T-helper 2 cell treated with Interferon-gamma antibody and Interleukin-4, amounts not matched to agents 100 ng/mL and 5 ng/mL, for 36 hours (primary cell): ENCODE measurements around the gene CFAP97D2. TPM values are rescaled to one million over a fixed set of nuclear protein-coding genes. Genes with fewer than 3 reads are reported as not detected.
"Not testable (repeated sequence)": the region's sequence is repeated elsewhere in the genome, so short reads cannot be mapped to it uniquely, and the experiment has no call there.

Experiments
- intact Hi-C: fragments of 100-400 bp; cut with micrococcal nuclease; formaldehyde crosslinking; loops from one replicate; pipeline ENCODE4 v1.15.1; 2023
- total RNA-seq: library from RNA; stranded (reverse); gene quantifications from 2 replicates; pipeline ENCODE4 v1.2.3, GENCODE V29; 2022

CFAP97D2 gene
- total RNA-seq, 1 donor from 2014 or later: not detected

DNA sequence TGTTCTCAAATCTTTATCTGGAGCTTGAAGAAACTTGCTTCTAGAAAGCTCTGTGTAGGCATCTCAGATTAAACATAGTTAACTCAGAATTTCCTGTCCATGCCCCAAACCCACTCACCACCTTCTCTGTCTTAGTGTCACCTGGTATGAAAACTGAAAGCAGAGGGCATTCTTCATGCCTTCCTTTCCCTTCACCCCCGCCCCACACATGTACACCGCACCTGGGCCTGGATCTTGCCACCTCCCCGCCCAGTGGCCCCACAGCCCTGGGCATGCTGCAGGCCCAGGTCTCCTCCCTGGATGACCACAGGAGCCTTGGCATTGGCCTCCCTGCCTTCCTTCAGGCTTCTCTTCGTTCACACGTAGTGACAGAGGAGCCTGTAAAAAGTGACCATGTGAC lies 15.8 kb downstream of the CFAP97D2 start:
- intact Hi-C loops: no loop called here

DNA sequence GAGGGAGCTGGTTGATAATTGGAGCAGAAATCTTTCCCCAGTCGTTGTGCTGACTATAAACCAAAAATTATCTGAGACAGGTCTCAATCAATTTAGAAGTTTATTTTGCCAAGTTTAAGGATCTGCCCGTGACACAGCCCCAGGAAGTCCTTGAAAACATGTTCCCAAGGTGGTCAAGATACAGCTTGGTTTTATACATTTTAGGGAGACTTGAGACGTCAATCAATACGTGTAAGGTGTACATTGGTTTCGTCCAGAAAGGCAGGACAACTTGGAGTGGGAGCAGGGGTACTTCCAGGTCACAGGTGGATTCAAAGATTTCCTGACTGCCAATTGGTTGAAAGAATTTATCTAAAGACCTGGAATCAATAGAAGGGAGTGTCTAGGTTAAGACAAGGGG lies 17.6 kb downstream of the CFAP97D2 start:
- intact Hi-C loops: no loop called here

DNA sequence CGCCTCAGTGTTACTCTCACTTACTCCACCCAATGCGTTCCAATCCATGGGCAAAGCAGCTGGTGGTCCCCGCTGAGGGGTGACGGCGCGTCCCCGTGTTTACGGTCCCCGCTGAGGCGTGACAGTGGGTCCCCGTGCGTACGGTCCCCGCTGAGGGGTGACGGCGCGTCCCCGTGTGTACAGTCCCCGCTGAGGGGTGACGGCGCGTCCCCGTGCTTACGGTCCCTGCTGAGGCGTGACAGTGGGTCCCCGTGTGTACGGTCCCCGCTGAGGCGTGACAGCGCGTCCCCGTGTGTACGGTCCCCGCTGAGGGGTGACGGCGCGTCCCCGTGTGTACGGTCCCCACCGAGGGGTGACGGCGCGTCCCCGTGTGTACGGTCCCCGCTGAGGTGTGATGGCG lies 19.5 kb downstream of the CFAP97D2 start:
- intact Hi-C loops: no loop called here

DNA sequence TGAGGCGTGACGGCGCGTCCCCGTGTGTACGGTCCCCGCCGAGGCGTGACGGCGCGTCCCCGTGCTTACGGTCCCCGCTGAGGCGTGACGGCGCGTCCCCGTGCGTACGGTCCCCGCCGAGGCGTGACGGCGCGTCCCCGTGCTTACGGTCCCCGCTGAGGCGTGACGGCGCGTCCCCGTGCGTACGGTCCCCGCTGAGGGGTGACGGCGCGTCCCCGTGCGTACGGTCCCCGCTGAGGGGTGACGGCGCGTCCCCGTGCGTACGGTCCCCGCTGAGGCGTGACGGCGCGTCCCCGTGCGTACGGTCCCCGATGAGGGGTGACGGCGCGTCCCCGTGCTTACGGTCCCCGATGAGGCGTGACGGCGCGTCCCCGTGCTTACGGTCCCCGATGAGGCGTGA lies 20.5 kb downstream of the CFAP97D2 start:
- intact Hi-C loops: not testable (repeated sequence)

DNA sequence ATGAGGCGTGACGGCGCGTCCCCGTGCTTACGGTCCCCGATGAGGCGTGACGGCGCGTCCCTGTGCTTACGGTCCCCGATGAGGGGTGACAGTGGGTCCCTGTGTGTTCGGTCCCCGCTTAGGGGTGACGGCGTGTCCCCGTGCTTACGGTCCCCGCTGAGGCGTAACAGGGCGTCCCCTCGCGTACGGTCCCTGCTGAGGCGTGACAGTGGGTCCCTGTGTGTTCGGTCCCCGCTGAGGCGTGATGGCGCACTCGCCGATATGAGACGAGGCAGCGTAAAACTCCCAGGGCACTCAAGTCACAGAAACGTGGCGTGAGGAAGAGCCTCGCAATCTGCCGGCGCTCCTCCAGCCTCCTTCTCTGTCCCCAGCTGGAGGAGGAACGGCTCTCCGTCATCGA lies 20.9 kb downstream of the CFAP97D2 start:
- intact Hi-C loops: no loop called here

DNA sequence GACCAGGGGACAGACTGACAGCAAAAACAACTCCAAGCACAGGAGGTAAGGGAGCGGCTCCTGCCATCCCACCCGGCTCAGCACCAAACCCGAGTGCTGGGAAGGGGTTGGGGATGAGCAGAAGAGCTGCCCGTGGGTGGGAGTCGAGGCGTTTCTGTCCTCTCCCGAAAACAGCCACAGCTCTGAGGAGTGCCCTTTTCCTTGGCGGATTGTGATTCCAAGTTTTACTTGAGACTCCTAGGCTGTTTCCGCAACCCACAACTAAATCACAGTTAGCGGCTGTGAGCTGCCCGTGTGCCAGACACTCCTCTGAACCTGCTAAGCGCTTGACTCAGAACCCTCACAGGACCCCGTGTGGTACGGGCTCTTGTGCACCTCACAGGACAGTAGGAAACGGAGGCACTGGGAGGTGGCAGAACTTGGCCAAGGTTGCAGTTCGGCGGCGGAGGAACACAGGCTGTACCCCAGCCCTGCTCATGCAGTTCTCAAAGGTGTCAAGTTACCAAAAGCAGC lies 21.4 kb downstream of the CFAP97D2 start:
- intact Hi-C loops: no loop called here

DNA sequence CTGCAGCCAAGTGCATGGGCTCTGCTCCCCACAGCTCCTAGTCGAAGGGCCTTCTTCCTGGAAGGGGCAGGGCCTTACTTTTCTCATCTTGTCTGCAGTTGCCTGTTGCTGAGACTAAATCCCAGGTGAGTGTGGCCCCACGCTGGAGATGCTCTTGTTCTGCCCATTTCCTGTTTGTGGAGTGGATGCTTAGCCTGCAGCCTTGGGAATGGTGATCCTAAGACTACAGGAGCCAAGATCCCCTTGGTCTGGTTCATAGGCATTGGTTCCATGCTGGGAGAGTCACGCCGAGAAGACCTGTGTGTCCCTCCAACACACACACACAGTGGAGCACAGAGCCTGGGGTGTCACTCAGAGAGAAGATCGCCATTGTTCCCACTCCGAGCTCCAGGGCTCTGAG lies 23.5 kb downstream of the CFAP97D2 start:
- intact Hi-C loops: no loop called here

DNA sequence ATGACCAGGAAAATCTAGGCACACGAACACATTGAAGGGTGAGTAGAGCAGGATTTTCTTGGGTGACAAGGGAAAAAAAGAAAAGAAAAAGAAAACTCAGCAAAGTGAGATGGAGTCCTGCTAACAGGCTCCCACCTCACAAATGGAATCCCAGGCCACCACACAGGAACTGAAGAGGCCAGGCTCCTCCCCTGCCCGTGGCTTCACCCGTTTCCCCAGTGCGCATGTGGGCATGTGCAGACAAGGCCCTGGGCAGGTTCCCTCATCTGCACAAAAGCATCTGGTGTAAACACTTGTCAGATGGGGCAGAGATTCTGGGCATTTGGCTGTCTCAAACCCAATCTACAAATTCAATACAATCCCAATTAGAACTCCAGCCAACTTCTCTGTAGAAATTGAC lies 24.5 kb downstream of the CFAP97D2 start:
- intact Hi-C loops: no loop called here

DNA sequence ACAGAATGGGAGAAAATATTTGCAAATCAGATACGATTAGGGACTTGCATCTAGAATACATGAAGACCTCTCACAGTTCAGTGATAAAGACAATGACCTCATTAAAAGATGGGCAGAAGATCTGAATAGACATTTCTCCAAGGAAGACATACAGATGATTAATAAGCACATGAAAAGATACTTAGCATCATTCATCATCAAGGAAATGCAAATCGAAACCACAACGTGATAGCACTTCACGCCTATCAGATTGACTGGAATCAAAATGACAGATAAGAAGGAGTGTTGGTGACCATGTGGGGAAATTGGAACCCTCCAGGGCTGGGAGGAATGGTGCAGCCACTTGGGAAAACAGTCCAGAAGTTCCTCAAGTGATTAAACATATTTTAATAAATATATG lies 25.8 kb downstream of the CFAP97D2 start:
- intact Hi-C loops: no loop called here

DNA sequence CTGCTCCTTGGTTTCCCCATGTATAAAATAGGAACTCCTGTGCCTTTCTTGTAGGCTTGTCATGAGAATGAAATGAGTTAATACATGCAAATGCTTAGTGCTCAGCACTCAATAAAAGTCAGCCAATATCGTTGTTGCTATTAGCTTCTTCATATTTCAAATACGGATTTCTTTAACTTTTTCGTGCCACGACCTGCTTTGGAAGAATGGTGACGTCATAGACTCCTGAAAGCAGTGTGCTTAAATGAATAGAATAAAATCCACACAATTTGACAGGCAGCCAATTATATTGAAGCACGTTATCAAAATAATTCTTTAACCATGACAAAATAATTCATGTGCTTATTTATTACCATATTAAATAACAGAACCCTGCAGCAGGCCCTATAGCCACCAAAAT lies 29.1 kb downstream of the CFAP97D2 start:
- intact Hi-C loops: no loop called here

DNA sequence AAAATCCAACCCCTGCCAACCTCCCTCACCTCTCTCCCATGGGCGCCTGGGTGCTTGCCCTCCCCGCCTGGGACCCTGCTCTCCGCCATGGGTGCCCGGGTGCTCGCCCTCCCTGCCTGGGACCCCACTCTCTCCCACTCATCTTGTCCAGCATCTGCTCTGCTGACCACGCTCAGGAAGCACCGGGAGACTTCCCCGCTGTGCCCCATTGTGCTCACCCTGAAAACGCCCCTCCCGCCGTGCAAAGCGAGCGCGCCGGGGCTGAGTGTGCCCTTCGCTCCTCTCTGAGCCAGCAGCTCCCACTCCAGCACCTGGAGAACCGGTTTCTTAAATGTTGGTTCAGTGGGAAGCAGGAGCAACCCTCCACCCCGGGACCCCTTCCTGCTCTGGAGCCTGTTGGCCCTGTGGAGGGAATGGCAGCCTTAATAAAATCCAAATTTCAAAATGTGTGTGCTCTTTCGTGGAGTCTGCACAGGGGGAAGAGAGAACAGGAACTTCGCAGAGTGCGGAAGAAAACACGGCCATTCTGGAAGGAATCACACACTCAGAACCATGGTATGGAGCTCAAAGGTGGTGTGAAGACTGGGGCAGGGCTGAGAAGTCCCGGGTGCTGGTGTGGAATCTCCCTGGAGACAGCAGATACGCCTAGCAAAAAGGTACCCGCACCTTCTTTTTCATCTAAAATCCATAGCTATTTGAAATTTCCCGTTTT lies 32.5 kb downstream of the CFAP97D2 start:
- intact Hi-C loops: no loop called here

DNA sequence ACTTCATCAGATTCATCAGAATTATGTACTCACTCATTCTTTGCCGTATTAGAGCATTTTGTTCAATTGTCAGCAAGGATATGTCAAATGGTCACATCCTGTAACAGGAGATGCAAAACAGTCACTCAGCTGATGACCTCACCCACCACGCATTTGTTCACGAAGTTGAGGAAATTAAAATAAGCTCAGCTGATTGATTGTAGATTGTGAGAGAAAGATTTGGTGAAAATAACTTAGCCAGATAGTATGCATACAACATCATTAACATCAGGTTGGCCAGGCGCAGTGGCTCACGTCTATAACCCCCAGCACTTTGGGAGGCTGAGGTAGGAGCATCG lies 33.1 kb downstream of the CFAP97D2 start:
- intact Hi-C loops: no loop called here

DNA sequence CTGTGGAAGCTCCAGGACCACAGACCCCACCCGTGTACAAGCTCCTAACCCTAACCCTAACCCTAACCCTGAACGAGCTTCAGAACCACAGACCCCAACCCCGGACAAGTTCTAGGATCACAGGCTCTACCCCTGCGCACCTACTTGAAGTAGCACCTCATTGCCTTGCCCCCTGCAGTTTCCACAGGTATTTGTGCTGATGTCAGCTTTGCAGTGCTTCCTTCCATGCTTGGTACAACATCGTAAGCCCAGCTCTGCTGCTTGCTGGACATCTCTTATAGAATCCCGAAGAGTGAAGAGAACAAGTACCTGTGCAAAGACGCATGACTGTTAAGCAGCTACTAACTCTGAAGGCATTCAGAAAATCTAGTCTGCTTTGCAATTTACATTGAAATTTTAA lies 34.9 kb downstream of the CFAP97D2 start:
- intact Hi-C loops: no loop called here

DNA sequence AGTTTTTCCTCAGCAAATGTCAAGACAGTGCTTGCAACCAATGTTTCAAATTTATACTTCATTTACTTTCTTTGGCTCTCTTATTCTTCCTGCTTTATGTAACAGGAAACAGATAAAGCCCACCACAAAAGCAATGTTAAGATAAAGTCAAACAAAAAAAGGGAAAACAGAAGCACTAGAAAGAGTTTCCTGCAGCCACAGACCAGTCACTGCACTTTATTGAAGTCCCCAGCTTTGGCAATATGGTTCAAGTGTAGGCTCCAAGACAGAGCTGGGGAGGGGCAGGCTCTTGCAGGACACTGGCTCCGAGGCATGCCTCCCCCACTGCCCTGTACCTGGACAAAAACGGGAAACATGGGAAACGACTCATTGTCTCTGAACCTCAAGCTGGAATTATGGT lies 40.3 kb downstream of the CFAP97D2 start:
- intact Hi-C loops: no loop called here

DNA sequence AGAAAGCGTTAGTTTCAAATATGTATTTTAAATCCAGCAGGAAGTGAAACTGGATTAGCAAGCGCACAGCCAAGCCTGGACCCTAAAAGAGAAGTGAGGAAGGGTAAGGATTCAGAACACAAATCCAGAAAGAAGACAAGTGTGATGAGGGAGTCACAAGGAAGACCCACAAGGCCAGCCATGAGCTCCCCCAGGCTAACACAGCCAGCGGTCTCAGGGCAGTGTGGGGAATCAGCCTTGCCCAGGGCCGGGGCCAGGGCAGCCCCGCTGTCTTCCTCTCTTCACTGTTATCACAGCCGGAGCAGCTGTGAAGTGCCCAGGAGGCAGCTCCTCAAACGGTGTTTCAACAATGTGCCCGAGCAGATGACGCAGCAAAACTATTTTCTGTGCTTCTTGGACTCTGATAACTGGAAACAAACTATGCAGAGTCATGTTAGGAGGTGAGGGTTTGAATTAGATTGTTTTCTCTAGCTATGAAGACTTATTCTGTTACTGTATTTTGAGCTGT lies 43.5 kb downstream of the CFAP97D2 start:
- intact Hi-C loops: no loop called here

DNA sequence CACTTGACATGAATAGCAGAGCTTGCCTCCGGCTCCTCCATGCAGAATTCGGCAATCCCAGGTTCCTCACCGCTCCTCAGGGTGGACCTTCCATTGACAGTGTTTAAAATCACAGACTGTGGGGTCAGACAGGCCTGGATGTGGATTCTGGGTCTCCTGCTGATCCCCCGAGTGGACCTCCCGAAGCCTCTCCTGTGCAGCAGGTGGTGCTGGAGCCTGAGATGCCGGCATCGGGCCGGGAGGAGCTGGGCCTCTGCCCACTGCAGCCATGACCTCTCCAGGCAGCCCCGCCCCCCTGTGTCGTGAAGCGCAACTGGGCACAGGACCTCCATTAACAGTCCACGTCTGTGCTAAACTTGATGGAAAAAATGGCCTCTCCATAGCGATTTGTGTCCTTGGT lies 45.1 kb downstream of the CFAP97D2 start:
- intact Hi-C loops: no loop called here

DNA sequence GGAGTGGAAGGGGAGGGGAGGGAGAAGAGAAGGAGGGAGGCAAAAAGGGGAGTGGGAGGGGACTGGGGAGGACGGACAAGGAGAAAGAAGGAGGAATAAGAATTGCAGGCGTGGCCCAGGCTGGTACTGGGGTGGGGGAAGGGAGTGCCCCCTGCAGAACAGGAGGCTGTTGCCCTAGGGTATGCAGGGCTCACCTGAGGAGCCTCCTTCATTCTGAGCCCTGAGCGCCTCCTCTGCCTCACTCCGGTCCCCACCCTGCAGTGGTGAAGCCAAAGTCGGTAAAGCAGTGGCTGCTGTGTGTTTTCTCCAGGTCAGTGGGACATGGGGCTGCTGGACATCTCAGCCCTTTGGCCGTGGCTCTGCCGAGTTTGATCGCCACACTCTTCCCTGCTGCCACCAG lies 46.6 kb downstream of the CFAP97D2 start:
- intact Hi-C loops: loop anchor here (1.0 to 5.0 kb wide), 5 partner anchors 83 to 408 kb away; no protein-coding TSS in a partner anchor

DNA sequence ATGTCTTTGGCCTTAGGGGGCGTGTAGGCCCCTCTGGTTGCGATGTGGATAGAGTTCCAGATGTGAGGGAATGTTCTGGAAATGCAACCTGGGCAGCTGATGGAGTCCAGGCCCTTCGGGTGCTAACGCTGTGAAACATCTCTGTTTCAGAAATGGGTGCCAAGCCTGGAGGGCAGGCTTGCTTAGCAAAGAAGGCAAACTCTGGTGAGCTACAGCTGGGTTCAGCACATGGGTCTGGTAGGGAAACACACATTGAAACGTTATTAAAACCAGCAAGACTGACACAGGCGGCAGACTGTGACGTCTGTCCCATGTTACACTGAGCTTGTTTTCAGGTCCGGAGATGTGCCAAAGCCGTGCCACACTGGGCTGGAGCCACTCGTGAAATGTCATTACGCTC lies 47.0 kb downstream of the CFAP97D2 start:
- intact Hi-C loops: loop anchor here (1.0 to 5.0 kb wide), 5 partner anchors 83 to 409 kb away; no protein-coding TSS in a partner anchor

DNA sequence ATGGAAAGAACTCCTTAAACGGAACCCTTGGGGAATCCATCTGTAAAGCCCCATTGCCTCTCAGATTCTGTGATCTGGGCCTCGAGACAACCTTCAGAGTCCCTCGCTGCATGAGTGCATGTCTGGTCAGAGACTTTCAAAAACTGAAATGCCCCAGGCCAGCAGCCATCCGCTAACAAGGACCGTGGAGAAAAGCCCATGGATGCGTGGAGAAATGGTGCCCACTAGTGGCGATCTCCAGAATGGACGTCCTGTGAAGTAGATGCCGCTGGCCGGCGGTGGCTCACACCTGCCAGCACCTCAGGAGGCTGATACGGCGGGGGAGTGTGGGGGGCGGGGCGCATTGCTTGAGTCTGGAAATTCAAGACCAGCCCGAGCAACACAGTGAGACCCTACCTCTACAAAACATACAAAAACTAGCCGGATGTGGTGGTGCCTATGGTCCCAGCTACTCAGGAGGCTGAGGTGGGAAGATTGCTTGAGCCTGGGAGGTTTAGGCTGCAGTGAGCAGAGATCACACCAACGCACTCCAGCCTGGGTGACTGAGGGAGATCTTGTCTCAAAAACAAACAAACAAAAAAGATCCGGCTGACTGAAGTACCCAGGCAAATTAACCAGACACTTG lies 47.8 kb downstream of the CFAP97D2 start:
- intact Hi-C loops: loop anchor here (1.0 to 5.0 kb wide), 5 partner anchors 84 to 410 kb away; no protein-coding TSS in a partner anchor

DNA sequence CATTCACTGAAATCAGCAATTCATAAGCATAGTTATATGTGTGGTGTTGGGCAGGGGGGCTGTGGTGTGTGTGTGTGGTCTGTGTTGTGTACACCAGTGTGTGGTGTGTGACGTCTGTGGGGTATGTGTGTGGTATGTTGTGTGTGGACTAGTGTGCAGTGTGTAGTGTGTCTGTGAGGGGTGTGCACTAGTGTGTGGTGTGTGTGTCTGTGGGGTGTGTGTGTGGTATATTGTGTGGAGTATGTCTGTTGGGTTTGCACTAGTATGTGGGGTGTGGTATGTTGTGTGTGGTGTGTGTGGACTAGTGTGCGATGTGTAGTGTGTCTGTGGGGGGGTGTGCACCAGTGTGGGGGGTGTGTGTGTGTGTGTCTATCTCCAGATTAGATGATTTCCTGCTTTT lies 48.5 kb downstream of the CFAP97D2 start:
- intact Hi-C loops: loop anchor here (2.0 to 5.0 kb wide), 3 partner anchors 85 to 180 kb away; no protein-coding TSS in a partner anchor

DNA sequence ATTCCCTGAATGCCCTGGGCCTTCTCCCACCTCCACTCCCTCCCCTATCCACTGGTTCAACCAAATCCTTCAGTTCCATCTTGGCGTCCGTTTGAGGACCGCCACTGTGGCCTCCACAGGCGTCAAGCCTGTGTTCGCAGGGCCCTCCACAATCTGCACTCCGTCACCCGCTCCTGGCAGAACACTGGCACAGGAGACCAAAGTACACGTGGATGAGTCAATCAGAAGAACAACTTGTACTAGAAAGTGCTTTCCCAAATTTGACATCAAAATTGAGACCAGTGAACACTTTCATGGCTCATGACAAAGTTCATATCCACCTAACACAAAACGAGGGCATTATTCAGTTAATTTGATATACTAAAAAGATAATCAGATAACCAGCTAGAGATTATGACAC lies 49.1 kb downstream of the CFAP97D2 start:
- intact Hi-C loops: loop anchor here (5.0 kb wide), 1 partner anchor 181 kb away; no protein-coding TSS in a partner anchor

DNA sequence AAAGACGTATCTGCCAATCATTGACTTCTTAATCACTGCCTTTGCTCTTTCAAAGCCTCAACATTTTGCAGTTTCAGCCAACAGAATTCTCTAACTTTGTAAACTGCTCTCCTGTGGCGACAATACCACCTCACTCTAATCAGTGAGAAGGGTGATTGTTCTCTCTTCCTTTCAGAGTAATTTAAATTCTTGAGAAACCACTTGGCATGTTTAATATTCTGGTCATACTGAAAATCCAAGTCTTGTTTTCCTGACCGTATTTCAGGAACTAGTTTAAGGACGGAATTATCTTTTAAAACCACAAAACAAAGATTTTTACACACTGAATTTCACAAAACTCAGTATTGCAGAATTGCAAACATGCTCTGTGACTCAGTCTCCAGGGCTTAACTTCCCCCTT lies 50.4 kb downstream of the CFAP97D2 start:
- intact Hi-C loops: loop anchor here (5.0 kb wide), 1 partner anchor 182 kb away; no protein-coding TSS in a partner anchor

DNA sequence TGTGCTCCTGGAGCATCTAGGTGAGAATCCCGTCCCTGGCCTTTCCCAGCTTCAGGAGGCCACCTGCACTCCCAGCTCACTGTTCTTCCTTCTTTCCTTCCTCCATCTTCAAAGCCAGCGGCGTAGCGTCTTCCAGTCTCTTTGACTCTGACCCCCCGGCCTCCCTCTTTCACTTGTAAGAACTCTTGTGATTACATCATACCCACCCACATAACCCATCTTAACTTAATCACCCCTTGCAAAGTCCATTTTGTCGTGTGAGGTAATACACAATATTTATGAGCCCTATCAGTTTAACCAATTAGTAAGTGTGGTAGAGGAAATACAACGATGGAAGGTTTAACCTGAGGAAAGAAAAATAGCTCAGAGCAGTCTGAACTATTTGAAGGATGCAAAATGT lies 51.1 kb downstream of the CFAP97D2 start:
- intact Hi-C loops: no loop called here
